Measurements from ENCODE around the gene DPP4.

Gene DPP4

DNA sequence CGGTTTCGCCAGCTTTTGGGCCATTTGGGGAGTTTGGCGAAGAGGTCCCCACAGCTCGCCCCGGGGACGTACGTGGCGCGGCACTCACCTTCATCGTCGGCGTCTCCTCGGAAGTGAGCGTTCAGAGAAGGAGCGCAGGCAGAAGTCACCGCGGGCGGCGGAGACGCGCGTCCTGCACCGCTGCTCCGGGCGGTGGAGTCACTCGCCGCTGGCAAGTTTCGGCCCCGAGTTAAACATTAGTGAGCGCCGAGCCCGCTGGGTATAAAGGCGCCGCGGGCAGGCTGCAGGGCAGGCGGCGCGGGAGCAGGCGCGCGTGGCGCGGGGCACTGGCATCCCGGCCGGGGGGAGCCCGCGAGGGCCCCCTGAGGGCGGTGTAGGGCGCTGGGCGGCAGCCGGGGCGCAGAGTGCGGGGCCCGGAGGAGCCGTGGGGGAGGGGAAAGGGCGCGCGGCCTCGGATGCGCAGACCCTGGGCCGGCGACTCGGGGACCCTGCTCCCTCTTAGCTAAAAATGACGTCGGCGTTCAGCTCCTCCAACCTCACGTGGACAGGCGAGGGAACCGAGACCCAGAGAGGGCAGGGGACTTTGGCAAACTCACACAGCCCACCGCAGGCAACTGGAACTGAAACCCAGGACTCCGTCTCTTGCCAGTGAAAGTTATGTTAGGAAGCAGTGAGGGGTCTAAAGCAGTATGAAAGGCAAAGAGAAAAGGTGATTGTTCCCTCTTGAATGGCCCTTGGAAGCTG lies at the start of gene DPP4:
Gene DPP4 (minus strand): TSS at position 328 of the 744 bp plus-strand sequence. CDS start 234 bp downstream, at position 94.
- peak; percentile 37 for DNase-seq (ENCODE audit: low spot score)

DNA sequence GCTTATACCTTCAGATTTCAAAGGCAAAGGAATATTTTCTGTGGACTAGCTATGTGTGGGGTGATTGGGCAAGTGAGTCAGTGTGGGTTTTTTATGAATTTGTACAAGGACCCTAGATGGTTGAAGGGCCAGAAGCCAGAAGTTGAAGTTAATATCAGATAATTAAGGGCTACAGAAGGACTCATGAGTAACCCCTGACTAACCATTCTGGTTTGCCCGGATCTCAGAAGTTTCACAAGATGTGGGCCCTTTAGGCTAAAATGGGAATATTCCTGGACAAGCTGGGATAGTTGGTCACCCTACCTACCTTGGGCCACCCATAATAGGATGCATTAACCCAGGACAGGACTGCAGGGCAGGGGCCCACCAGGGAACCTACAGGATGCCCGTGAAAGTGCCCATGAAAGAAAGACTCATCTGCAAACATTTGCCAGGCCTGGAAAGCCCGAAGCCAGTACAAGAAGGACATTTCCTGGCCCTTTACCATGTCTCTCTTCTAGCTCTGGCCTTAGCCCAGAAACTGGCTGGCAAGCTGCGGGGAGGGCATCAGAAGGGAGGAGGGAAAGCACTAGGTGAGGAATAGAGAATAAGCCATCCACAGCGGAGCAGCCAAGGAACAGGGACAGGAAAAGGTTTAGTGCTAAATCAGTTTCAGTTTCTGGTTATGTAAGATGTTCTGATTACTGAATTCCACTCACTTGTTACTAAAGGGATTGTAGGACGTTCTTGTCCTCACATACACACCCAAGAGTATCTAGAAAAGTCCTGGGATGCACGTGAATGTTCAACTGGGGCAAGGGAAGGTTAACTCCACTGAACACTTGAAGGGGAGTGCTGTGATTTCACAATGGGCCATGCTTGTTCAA lies 44.4 kb upstream of the DPP4 start:
- no peak for DNase-seq (ENCODE audit: low spot score)

DNA sequence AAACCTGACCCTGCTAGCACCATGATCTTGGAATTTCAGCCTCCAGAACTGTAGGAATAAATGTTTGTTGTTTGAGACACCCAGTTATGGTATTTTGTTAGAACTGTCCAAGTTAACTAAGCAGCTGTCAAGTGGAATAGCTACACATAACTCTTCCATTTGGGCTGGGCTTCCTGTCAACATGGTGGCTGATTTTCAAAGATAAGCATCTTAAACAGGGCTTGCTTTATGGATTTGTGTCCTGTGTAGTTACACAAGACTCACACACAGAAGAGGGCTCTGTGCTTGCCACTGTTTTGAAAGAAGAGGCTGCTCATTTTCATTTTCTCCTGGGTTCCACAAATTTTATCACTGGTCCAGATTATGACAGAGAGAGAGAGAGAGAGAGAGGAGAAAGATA lies 42.3 kb upstream of the DPP4 start:
- no peak for DNase-seq (ENCODE audit: low spot score)

GRCh38 chr2:162115076-162115475 lies 41.1 kb upstream of the DPP4 start:
- no peak for DNase-seq (ENCODE audit: low spot score)

- DNase-seq (ENCODE audit: low spot score), result no peak
Observed at GRCh38 chr2:162114271-162114670, 40.3 kb upstream of the DPP4 start.

GRCh38 chr2:162113776-162114168 lies 39.8 kb upstream of the DPP4 start:
- no peak for DNase-seq (ENCODE audit: low spot score)

- no peak for DNase-seq (ENCODE audit: low spot score)
Observed at GRCh38 chr2:162113088-162113775, 39.2 kb upstream of the DPP4 start.

- DNase-seq (ENCODE audit: low spot score), result no peak
Observed at GRCh38 chr2:162111958-162112850, 38.2 kb upstream of the DPP4 start.

DNA sequence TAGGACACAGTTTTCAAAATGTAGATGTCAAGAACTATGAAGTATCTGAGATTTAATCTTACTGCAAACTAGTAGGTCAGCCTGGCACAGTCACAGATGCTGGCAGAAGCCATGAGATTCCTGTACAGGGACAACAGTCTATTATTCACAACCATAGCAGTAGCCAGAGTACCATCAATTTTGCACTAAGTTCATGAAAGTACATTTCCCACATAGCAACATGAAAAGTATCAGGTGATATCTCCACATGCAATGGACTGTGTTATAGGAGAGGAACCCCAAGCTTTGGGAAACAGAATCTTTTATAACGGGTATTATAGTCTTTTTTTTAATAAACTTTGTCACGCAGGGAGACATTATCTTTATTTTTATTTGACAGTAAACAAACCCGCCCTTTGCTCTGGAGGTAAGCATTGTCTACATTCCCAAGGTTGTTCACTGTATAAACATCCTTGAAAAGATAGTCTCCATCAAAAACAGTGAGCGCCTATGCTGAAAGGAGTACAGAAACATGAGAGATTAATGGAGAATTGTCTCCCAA lies 33.4 kb upstream of the DPP4 start:
- no peak for DNase-seq (ENCODE audit: low spot score)

- DNase-seq (ENCODE audit: low spot score), result no peak
Observed at GRCh38 chr2:162106746-162107145, 32.7 kb upstream of the DPP4 start.

GRCh38 chr2:162106146-162106551 lies 32.1 kb upstream of the DPP4 start:
- no peak for DNase-seq (ENCODE audit: low spot score)

DNA sequence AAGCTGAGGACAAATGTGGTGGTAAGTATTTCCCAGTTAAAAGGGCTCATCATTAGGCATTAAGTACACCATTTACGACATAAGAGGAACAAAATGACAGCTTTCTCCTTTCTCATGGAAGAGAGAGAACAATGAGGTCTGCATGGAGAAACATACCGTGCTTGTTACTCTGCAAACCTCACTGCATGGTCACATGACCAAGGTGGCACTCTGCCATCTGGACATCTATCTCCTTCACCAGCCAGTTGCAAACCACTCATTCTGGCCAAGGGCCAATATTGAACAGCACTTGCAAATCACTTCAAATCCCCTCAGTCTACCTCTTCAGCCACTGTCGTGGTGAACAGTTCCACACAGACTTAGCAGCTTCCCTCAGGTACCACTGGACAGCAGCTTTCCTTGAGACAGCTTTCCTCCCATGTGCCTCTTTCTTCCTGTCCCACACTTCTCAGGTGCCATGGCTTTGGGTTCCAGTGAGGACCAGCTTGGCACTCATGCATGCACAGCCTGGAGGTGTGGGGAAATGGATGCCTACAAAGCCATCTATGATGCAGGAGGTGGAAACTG lies 29.5 kb upstream of the DPP4 start:
- DNase-seq (ENCODE audit: low spot score), result no peak

GRCh38 chr2:162100579-162100978 lies 26.6 kb upstream of the DPP4 start:
- no peak for DNase-seq (ENCODE audit: low spot score)

DNA sequence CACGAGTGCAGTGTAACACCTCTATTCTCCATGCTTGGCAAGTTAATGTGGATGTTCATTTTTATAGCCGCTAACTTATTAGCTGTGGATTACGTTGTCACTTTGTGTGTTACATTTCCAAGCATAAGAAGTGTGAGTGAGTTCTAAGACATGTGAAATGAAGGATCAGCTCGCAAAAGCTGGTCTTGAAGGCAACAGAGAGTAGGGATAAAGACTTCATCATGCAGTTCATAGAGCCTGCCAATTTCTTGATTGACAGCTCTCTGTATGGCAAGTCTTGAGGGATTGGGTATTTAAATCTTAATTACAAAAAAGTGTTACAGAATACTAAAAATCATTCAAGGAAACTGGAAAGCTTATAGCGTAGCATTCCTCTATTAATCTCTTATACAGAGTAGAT lies 25.8 kb upstream of the DPP4 start:
- no peak for DNase-seq (ENCODE audit: low spot score)

DNA sequence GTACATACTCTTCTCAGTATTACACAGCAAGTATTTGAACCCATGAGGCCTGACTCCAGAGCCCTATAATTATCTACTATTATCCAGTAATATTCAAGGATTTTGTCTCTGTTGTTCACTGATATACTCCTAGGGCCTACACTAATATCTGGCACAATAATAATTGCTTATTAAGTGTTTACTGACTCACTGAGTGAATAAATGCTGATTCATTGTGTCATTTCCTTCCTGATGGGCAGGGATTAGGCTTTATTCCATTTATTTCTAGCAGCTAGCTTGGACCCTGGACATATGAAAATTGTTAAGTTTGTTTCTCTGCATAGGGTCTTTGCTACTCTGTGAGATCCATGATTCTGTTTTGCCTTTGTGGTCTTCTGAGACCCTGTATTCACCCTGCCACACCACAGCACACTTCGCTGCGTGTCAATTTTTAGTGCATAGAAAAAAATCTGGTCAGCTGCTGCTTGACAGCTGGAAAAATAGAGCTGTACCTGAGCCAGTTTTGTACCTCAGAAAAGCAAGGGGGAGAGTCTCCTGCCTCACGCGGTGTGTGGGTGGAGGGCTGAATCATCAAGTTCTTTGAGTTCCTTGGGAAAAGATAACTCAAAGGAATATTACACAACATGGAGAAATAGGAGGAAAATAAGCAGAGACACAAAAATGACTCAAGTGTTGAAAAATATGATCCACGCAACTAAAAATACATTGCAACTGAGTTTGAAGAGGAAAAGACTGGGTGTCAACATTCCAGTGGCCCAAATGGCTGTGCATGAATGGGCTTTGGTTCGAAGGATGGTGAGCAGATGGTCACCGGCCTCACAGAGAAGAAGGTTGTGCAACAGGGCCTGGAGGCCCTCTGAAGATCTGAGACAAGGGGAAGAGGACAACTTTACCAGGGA lies 18.9 kb upstream of the DPP4 start:
- no peak for DNase-seq (ENCODE audit: low spot score)

GRCh38 chr2:162092008-162092390 lies 18.0 kb upstream of the DPP4 start:
- no peak for DNase-seq (ENCODE audit: low spot score)

GRCh38 chr2:162091325-162092007 lies 17.5 kb upstream of the DPP4 start:
- peak; percentile 95 for DNase-seq (ENCODE audit: low spot score)

DNA sequence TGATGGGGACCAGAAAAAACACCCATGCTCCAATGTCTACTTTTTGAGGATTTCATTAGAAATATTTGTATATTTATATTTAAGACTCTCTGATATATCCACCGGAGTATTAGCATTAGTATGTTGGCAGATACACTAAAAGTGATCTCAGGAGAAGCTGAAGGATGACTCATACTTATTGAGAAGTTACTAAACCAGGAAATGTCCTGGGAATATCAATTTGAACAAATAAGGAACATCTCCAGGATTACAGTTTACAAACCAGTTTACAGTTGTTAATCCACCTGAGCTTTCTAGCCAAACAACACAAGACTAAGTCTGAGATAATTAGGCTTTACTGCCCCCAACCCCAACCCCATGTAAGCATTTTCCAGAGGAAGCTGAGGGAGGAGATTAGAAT lies 16.1 kb upstream of the DPP4 start:
- no peak for DNase-seq (ENCODE audit: low spot score)

DNA sequence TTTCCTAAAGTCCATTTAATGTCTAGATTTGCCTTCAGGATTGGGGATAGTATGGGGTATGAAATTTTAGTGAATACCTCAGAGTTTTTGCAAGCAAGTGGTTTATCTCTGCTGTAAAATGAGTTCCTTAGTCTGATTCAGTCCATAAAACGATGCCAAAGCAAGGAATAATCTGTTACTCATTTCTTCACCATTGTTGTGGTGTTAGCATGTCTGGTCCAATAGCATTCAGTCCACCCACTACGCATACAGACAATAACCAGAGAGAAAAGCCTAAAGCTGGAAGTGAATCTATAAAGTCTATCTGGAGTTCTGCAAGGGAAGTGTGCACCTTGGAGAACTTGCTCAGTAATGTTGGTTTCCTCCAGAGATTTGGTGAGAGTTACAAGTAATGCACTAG lies 12.9 kb upstream of the DPP4 start:
- DNase-seq (ENCODE audit: low spot score), result no peak
